ENCODE data around the gene EIF5. TPM values are rescaled to one million over a fixed set of nuclear protein-coding genes. Genes with fewer than 3 reads are reported as not detected.

EIF5 gene
- total RNA-seq, 1 experiment from 2014 or later, result 238 TPM

DNA sequence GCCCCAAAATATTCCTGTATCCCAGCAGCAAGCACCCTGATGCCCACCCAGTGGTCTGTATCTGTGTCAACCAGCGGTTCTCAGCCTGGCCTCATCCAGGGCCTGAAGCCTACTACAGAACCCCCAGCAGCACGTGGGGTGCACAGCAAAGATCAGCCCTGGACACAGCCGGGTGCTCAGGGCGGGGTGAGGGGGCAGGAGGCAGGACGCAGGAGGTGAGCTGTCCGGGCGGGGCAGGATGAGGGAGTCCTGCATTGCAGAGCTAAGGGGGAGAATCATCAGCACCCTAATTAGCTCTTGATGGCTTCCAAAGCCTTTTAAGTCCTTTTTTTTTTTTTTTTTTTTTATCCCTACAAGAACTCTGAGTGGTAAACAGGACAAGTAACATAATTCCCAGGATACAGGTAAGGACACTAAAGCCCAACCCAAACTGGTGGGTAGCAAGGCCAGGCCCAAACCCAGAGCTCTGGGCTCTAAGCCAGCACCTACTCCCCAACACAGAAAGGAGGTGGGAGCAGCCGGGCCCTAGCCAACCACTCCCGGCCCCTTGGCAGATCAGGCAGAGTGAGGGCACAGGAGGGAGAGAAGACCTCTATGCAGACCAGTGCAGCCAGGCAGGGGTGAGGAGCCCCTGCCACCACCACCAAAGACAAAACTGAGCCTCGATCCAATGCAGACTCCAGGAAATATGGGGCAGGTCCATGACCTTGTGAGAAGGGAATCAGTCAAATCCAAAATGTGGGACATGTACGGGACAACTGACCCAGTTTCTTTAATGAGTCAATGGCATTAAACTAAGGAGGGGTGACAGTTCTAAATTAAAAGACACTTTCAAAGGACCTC is 32.3 kb upstream of the EIF5 start:
- H3K4me1 ChIP-seq (ENCODE audit: control insufficient read depth in 1 of 2, insufficient read depth in 2 of 2, low read length in 2 of 2), result peaks cover 2 to 16% of the 10 kb centered on the region in 2 experiments; a peak in 3 of 4 replicates
- H3K79me2 ChIP-seq (ENCODE audit: insufficient read depth, low read length), result no peaks in the 10 kb centered on the region
- DNase-seq (ENCODE audit: low read depth, low spot score) (no peak), ATAC-seq (peak; percentile 55; the same call in 1 of the 2 replicates)
- H3K36me3 ChIP-seq (ENCODE audit: control insufficient read depth in 1 of 2, insufficient read depth in 2 of 2, low read length in 2 of 2), result no peaks in the 10 kb centered on the region
- H2AFZ ChIP-seq (ENCODE audit: low read depth, low read length, poor library complexity, severe bottlenecking), result peak overlapping the region; percentile 61
- H3K9me2 ChIP-seq (ENCODE audit: insufficient read depth), result no peaks in the 10 kb centered on the region
- BruUV-seq (replicated peaks), result no TSS peak
- H4K20me1 ChIP-seq (ENCODE audit: insufficient read depth), result no peaks in the 10 kb centered on the region
- POLR2A ChIA-PET, result interaction anchor here (1.0 kb wide), 1 partner anchor 32 kb away, joined by 3 read pairs; the partner anchor contains the start of gene EIF5
- no peak overlapping the region for H3K4me3 ChIP-seq (replicated peaks in 1 of 2; ENCODE audit: low read depth in 1 of 2, low read length in 2 of 2)
- H3K9ac ChIP-seq (ENCODE audit: low read length), result no peak overlapping the region
- CTCF ChIA-PET, result no interaction called here
- no peaks in the 10 kb centered on the region for H3K9me3 ChIP-seq (ENCODE audit: control insufficient read depth in 1 of 2, insufficient read depth in 1 of 2, low read depth in 1 of 2, low read length in 2 of 2)
- intact Hi-C loops (cut with micrococcal nuclease), result no loop called here
- H3K27ac ChIP-seq (ENCODE audit: low read depth, low read length), result no peak overlapping the region
- no peak for TF ChIP-seq POLR2AphosphoS5 (IDR thresholded peaks at IDR 0.05; ENCODE audit: low read depth, low read length)
- no peak for TF ChIP-seq POLR2A (IDR thresholded peaks at IDR 0.05; ENCODE audit: borderline replicate concordance, extremely low read depth, insufficient read depth, insufficient read length)
- no peak for TF ChIP-seq CEBPB (IDR thresholded peaks at IDR 0.05; ENCODE audit: low read depth)
- TF ChIP-seq CBX3 (IDR thresholded peaks at IDR 0.05; ENCODE audit: low read depth), result no peak
- no peak for TF ChIP-seq YY1 (IDR thresholded peaks at IDR 0.05; ENCODE audit: extremely low read depth, insufficient replicate concordance, low read depth, low read length)
- RAD21 ChIA-PET (ENCODE audit: low non-redundant PET in 1 of 2, low total read pairs in 2 of 2, uncharacterized antibody in 2 of 2, unreplicated experiment in 2 of 2), result no interaction called here
- H3K27me3 ChIP-seq (ENCODE audit: insufficient read depth, low read length), result no peaks in the 10 kb centered on the region
- H3K4me2 ChIP-seq (ENCODE audit: low read length), result peak overlapping the region; percentile 49

DNA sequence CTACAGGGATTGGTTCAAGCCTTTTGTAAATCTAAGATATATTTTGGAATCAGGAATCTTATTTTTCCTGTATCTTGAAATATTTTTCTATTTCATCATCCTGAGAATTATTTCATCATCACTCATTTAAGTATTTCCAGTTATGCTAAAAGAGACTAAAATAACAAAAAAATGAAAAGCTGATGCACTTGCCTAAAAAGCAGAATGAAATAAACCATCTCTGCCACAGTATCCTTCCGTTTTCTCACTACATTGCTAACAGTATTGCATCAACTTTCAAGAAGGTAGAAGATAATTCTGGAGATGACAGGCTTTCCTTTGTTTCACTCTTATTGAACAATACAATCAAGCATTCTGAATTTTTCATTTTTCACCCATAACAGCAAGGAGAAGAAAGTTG is 31.1 kb upstream of the EIF5 start:
- TF ChIP-seq CEBPB (IDR thresholded peaks at IDR 0.05; ENCODE audit: low read depth), result peak; percentile 38; the same call in 1 of the 2 replicates
- TF ChIP-seq, protein P1, sequence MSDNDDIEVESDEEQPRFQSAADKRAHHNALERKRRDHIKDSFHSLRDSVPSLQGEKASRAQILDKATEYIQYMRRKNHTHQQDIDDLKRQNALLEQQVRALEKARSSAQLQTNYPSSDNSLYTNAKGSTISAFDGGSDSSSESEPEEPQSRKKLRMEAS (IDR thresholded peaks at IDR 0.05), result no peak
- Histone ChIP-seq H3K27me3 (ENCODE audit: insufficient read depth, low read length) (no peaks in the 10 kb centered on the region), H3K79me2 (ENCODE audit: insufficient read depth, low read length) (no peaks in the 10 kb centered on the region), H3K4me2 (ENCODE audit: low read length) (no peak overlapping the region), H3K36me3 (ENCODE audit: control insufficient read depth in 1 of 2, insufficient read depth in 2 of 2, low read length in 2 of 2) (no peaks in the 10 kb centered on the region), H3K4me3 (replicated peaks in 1 of 2; ENCODE audit: low read depth in 1 of 2, low read length in 2 of 2) (no peak overlapping the region), H3K9me2 (ENCODE audit: insufficient read depth) (no peaks in the 10 kb centered on the region), H3K27ac (ENCODE audit: low read depth, low read length) (no peak overlapping the region), H3K9me3 (ENCODE audit: control insufficient read depth in 1 of 2, insufficient read depth in 1 of 2, low read depth in 1 of 2, low read length in 2 of 2) (no peaks in the 10 kb centered on the region), H3K4me1 (ENCODE audit: control insufficient read depth in 1 of 2, insufficient read depth in 2 of 2, low read length in 2 of 2) (peaks cover 2 to 15% of the 10 kb centered on the region in 2 experiments; a peak in 3 of 4 replicates), H2AFZ (ENCODE audit: low read depth, low read length, poor library complexity, severe bottlenecking) (no peak overlapping the region), H3K9ac (ENCODE audit: low read length) (no peak overlapping the region), H4K20me1 (ENCODE audit: insufficient read depth) (no peaks in the 10 kb centered on the region)
- RAD21 ChIA-PET (ENCODE audit: low non-redundant PET in 1 of 2, low total read pairs in 2 of 2, uncharacterized antibody in 2 of 2, unreplicated experiment in 2 of 2), result no interaction called here
- intact Hi-C loops (cut with micrococcal nuclease), result no loop called here
- POLR2A ChIA-PET, result interaction anchor here (0.7 kb wide), 1 partner anchor 25 kb away, joined by 3 read pairs; no protein-coding TSS in a partner anchor
- CTCF ChIA-PET, result interaction anchor here (1.2 kb wide), 1 partner anchor 198 kb away, joined by 3 read pairs; no protein-coding TSS in a partner anchor
- BruUV-seq (replicated peaks), result no TSS peak
- DNase-seq (ENCODE audit: low read depth, low spot score) (no peak), ATAC-seq (no peak)

Measured in HCT116 (cell line).